IPS-18c (cell line): ENCODE data around the gene MAN1B1.

Experiments
- H3K4me3 ChIP-seq: 2 replicates; pipeline ENCODE4 v1.7.0; 2013; ENCODE audit warnings: low read depth, mild to moderate bottlenecking, low read length, moderate library complexity; ENCODE audit not compliant: insufficient read depth
- H3K9me3 ChIP-seq: one replicate; pipeline ENCODE4 v1.6.1; 2013; ENCODE audit warnings: mild to moderate bottlenecking, low read length, moderate library complexity; ENCODE audit not compliant: control insufficient read depth, insufficient read depth

MAN1B1 gene

GRCh38 chr9:137086531-137087408 is at the start of gene MAN1B1:
MAN1B1 (plus strand) TSS chr9:137086985; CDS start chr9:137087000, 15 bp downstream.
- Histone ChIP-seq H3K4me3 (peak within 1 kb of the TSS; percentile 79), H3K9me3 (peaks cover 3% of the 10 kb centered on the region)

- Histone ChIP-seq H3K9me3 (no peaks in the 10 kb centered on the region), H3K4me3 (no peak overlapping the region)
Observed at GRCh38 chr9:137037035-137037434, 49.8 kb upstream of the MAN1B1 start.

GRCh38 chr9:137037483-137037882 is 49.3 kb upstream of the MAN1B1 start:
- Histone ChIP-seq H3K9me3 (no peaks in the 10 kb centered on the region), H3K4me3 (no peak overlapping the region)

- Histone ChIP-seq H3K4me3 (no peak overlapping the region), H3K9me3 (no peaks in the 10 kb centered on the region)
Observed at GRCh38 chr9:137038916-137039315, 47.9 kb upstream of the MAN1B1 start.

- no peak overlapping the region for H3K4me3 ChIP-seq
- no peaks in the 10 kb centered on the region for H3K9me3 ChIP-seq
Observed at GRCh38 chr9:137039611-137040366, 47.0 kb upstream of the MAN1B1 start.

GRCh38 chr9:137040568-137040967 is 46.2 kb upstream of the MAN1B1 start:
- H3K9me3 ChIP-seq, result no peaks in the 10 kb centered on the region
- no peak overlapping the region for H3K4me3 ChIP-seq

GRCh38 chr9:137041124-137041523 is 45.7 kb upstream of the MAN1B1 start:
- Histone ChIP-seq H3K4me3 (no peak overlapping the region), H3K9me3 (no peaks in the 10 kb centered on the region)

GRCh38 chr9:137042751-137043727 is 43.7 kb upstream of the MAN1B1 start:
- no peaks in the 10 kb centered on the region for H3K9me3 ChIP-seq
- H3K4me3 ChIP-seq, result no peak overlapping the region

GRCh38 chr9:137044037-137044436 is 42.7 kb upstream of the MAN1B1 start:
- Histone ChIP-seq H3K4me3 (no peak overlapping the region), H3K9me3 (no peaks in the 10 kb centered on the region)

- Histone ChIP-seq H3K9me3 (no peaks in the 10 kb centered on the region), H3K4me3 (peak overlapping the region; percentile 59; the same call in 1 of the 2 replicates)
Observed at GRCh38 chr9:137044502-137045177, 42.1 kb upstream of the MAN1B1 start.

GRCh38 chr9:137045294-137046087 is 41.3 kb upstream of the MAN1B1 start:
- Histone ChIP-seq H3K9me3 (no peaks in the 10 kb centered on the region), H3K4me3 (peak overlapping the region; percentile 59)

- Histone ChIP-seq H3K9me3 (no peaks in the 10 kb centered on the region), H3K4me3 (peak within 1 kb of the TSS; percentile 59)
Observed at GRCh38 chr9:137046088-137046787, 40.5 kb upstream of the MAN1B1 start, which contains the start of gene NPDC1. NPDC1 (minus strand) TSS chr9:137046177; CDS start chr9:137045989, 188 bp downstream.

- H3K4me3 ChIP-seq, result no peak overlapping the region
Observed at GRCh38 chr9:137048655-137049543, 37.9 kb upstream of the MAN1B1 start.

More at GRCh38 chr9:137048655-137049543, 37.9 kb upstream of the MAN1B1 start:
- peaks cover 2% of the 10 kb centered on the region for H3K9me3 ChIP-seq
